HG02759 (cell line): ENCODE data around the gene MBNL1.

Experiments
- ATAC-seq: cut with Tn5 transposase; IDR thresholded peaks from one replicate; pipeline ENCODE4 v1.9.1; 2021; ENCODE audit warnings: mild to moderate bottlenecking, moderate library complexity; ENCODE audit not compliant: unreplicated experiment

MBNL1 gene

GRCh38 chr3:152295344-152295743, 26.6 kb downstream of the MBNL1 start:
- ATAC-seq = no peak

GRCh38 chr3:152295806-152296205, 27.1 kb downstream of the MBNL1 start:
- no peak for ATAC-seq

- no peak for ATAC-seq
These were observed 27.7 kb downstream of the MBNL1 start for GRCh38 chr3:152296382-152296781.

- no peak for ATAC-seq
These were observed 28.2 kb downstream of the MBNL1 start for GRCh38 chr3:152296971-152297370.

GRCh38 chr3:152298393-152299248, 29.9 kb downstream of the MBNL1 start:
- ATAC-seq = peak; percentile 61

- ATAC-seq = no peak
These were observed 30.7 kb downstream of the MBNL1 start for GRCh38 chr3:152299249-152299976.

GRCh38 chr3:152300029-152300731, 31.5 kb downstream of the MBNL1 start:
- no peak for ATAC-seq

- ATAC-seq = no peak
These were observed 33.0 kb downstream of the MBNL1 start for GRCh38 chr3:152301745-152302181.

GRCh38 chr3:152302521-152303021, 33.8 kb downstream of the MBNL1 start:
- peak; percentile 69 for ATAC-seq

- ATAC-seq = no peak
These were observed 35.4 kb downstream of the MBNL1 start for GRCh38 chr3:152304160-152304559.

- ATAC-seq = no peak
These were observed 36.3 kb downstream of the MBNL1 start for GRCh38 chr3:152305075-152305474.

- ATAC-seq = no peak
These were observed 39.2 kb downstream of the MBNL1 start for GRCh38 chr3:152307829-152308474.

- ATAC-seq = no peak
These were observed 39.7 kb downstream of the MBNL1 start for GRCh38 chr3:152308475-152308844.

- no peak for ATAC-seq
These were observed 40.3 kb downstream of the MBNL1 start for GRCh38 chr3:152309031-152309430.

GRCh38 chr3:152309535-152310307, 41.0 kb downstream of the MBNL1 start:
- ATAC-seq = no peak

- no peak for ATAC-seq
These were observed 44.7 kb downstream of the MBNL1 start for GRCh38 chr3:152313430-152313829.

GRCh38 chr3:152313914-152314313, 45.2 kb downstream of the MBNL1 start:
- no peak for ATAC-seq

GRCh38 chr3:152314677-152315353, 46.1 kb downstream of the MBNL1 start:
- no peak for ATAC-seq

GRCh38 chr3:152315623-152316022, 46.9 kb downstream of the MBNL1 start:
- no peak for ATAC-seq
